Lower leg skin (tissue), 4 donors: ENCODE measurements around the gene CLEC2A. TPM values are rescaled to one million over a fixed set of nuclear protein-coding genes. Genes with fewer than 3 reads are reported as not detected.
"Not testable (repeated sequence)": the region's sequence is repeated elsewhere in the genome, so short reads cannot be mapped to it uniquely, and the experiment has no call there.

Source experiments
- DNase-seq, 2 donors: peaks; one replicate each; pipeline ENCODE4 v3.0.0-alpha.2; 2019; ENCODE audit warnings: low spot score in 2 of 2
- H3K4me3 ChIP-seq: fragments of 200-600 bp; sonication (generic); 2 replicates; pipeline ENCODE4 v1.5.1; 2017; ENCODE audit warnings: mild to moderate bottlenecking, low read depth; ENCODE audit not compliant: poor library complexity, severe bottlenecking
- CTCF ChIP-seq, 3 donors: fragments of 450-650 bp; IDR thresholded peaks; one replicate each; pipeline ENCODE4 v1.5.1; 2016; ENCODE audit warnings: antibody characterized with exemption in 3 of 3, mild to moderate bottlenecking in 3 of 3, moderate library complexity in 2 of 3
- POLR2A ChIP-seq, 2 donors: fragments of 450-650 bp; IDR thresholded peaks; one replicate each; pipeline ENCODE4 v1.6.1; 2016 to 2017; ENCODE audit warnings: antibody characterized with exemption in 2 of 2, mild to moderate bottlenecking in 1 of 2, moderate library complexity in 1 of 2
- WGBS, 2 donors: methylation state at CpG; one replicate each; pipeline ENCODE4 v1.1.5; 2018; 5-methylcytosine and 5-hydroxymethylcytosine counted together
- intact Hi-C: fragments of 100-400 bp; cut with DNase I; formaldehyde crosslinking; loops from one replicate; pipeline ENCODE4 v1.15.0; 2023; ENCODE audit warnings: low total_unique reads
- total RNA-seq, 4 donors: library from RNA; depleted of rRNA; stranded (reverse); fragments of >200 nt; gene quantifications; one replicate each; pipeline ENCODE4 v1.1.0, GENCODE V29; 2016

The CLEC2A gene
- total RNA-seq, 4 donors from 2014 or later = 60.8 to 80.5 (median 68.4) TPM

- 81% methylated on average over 4 of the region's 4 CpGs for WGBS, 2 donors
- no peak overlapping the region for H3K4me3 ChIP-seq
- no peak for DNase-seq
- TF ChIP-seq POLR2A (IDR thresholded peaks at IDR 0.05) (no peak), CTCF (IDR thresholded peaks at IDR 0.05) (no peak)
- intact Hi-C loops = no loop called here
These were observed 51.6 kb downstream of the CLEC2A start for GRCh38 chr12:9880532-9881078.

GRCh38 chr12:9876120-9876519 is 56.0 kb downstream of the CLEC2A start:
- WGBS, 2 donors = 100% methylated on average over 3 to 6 of the region's 26 CpGs
- intact Hi-C loops, H3K4me3 ChIP-seq, DNase-seq: not testable (repeated sequence)

GRCh38 chr12:9872742-9873141 is 59.4 kb downstream of the CLEC2A start:
- H3K4me3 ChIP-seq = no peak overlapping the region
- intact Hi-C loops = loop anchor here (5.0 kb wide), 1 partner anchor 55 kb away; no protein-coding TSS in a partner anchor
- WGBS, 2 donors = 46 to 54% methylated on average over 10 to 11 of the region's 11 CpGs
- DNase-seq = peak in 1 of 2 donors; percentile 41
- TF ChIP-seq POLR2A (IDR thresholded peaks at IDR 0.05) (no peak), CTCF (IDR thresholded peaks at IDR 0.05) (no peak)

GRCh38 chr12:9872162-9872561 is 60.0 kb downstream of the CLEC2A start:
- intact Hi-C loops = loop anchor here (5.0 kb wide), 1 partner anchor 55 kb away; no protein-coding TSS in a partner anchor
- TF ChIP-seq POLR2A (IDR thresholded peaks at IDR 0.05) (no peak), CTCF (IDR thresholded peaks at IDR 0.05) (no peak)
- WGBS, 2 donors = 27 to 44% methylated on average over 3 of the region's 3 CpGs
- DNase-seq = no peak
- H3K4me3 ChIP-seq = no peak overlapping the region

GRCh38 chr12:9870286-9870866 is 61.8 kb downstream of the CLEC2A start:
- no peak for DNase-seq
- WGBS, 2 donors = 35 to 37% methylated on average over 2 of the region's 2 CpGs
- TF ChIP-seq CTCF (IDR thresholded peaks at IDR 0.05) (no peak), POLR2A (IDR thresholded peaks at IDR 0.05) (no peak)
- H3K4me3 ChIP-seq = no peak overlapping the region
- intact Hi-C loops = loop anchor here (5.0 kb wide), 1 partner anchor 57 kb away; no protein-coding TSS in a partner anchor

- peak within 1 kb of the TSS; percentile 14 for H3K4me3 ChIP-seq
- intact Hi-C loops = loop anchor here (5.0 kb wide), 1 partner anchor 58 kb away; no protein-coding TSS in a partner anchor
- DNase-seq = no peak
- 6 to 8% methylated on average over 11 of the region's 11 CpGs for WGBS, 2 donors
- TF ChIP-seq CTCF (IDR thresholded peaks at IDR 0.05) (no peak), POLR2A (IDR thresholded peaks at IDR 0.05) (peak in 1 of 2 donors; percentile 10)
These were observed 62.6 kb downstream of the CLEC2A start, which contains the start of gene CLEC2B for GRCh38 chr12:9869307-9870161. Gene CLEC2B, minus strand, starts transcription at chr12:9869354.
